TTC549 (cell line): ENCODE data around the gene HYAL3.
"Not testable (repeated sequence)": the region's sequence is repeated elsewhere in the genome, so short reads cannot be mapped to it uniquely, and the experiment has no call there.

Source experiments
- FAIRE-seq: peaks from 2 replicates; lab custom pipeline; 2012; peaks lifted over from hg19 to GRCh38; lab: Jason Lieb, UNC

HYAL3 gene

DNA sequence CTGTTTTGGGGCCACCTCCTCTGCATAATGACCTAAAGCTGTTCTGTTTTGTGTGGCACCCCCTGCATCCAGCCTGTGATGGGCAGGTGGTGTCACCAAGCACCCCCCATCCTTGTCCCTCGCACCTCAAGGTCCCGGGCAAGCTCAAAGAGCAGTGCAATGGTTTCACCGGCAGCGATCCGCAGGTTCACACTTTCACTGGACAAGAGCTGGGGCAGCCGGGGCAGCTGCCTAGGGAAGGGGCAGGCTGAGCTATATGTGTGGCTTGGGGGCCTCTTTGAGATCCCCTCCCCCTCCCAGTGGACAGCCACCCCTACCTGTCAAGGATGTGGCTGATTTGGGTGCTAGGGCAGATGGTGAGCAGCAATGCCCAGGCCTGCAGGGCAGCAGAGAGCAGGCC, 10.1 kb downstream of the HYAL3 start:
- FAIRE-seq: no peak

GRCh38 chr3:50288387-50289007, 10.7 kb downstream of the HYAL3 start:
- FAIRE-seq: no peak

- FAIRE-seq: no peak
Observed at GRCh38 chr3:50287262-50287661, 11.9 kb downstream of the HYAL3 start.

GRCh38 chr3:50286322-50287227, 12.6 kb downstream of the HYAL3 start:
- no peak for FAIRE-seq

DNA sequence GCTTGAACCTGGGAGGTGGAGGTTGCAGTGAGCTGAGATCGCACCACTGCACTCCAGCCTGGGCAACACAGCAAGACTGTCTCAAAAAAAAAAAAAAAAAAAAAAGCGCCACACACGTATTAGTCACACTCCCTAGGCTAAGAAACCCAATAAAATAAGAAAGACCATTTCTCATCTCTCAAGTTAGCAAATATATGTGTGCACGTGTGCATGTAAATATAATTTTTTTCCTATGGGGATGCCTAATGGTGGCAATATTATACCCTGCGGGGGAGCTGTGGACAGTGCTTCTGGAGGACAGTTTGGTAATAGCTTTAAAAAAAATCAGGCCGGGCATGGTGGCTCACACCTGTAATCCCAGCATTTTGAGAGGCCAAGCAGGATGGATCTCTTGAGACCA, 15.1 kb downstream of the HYAL3 start:
- not testable (repeated sequence) for FAIRE-seq

DNA sequence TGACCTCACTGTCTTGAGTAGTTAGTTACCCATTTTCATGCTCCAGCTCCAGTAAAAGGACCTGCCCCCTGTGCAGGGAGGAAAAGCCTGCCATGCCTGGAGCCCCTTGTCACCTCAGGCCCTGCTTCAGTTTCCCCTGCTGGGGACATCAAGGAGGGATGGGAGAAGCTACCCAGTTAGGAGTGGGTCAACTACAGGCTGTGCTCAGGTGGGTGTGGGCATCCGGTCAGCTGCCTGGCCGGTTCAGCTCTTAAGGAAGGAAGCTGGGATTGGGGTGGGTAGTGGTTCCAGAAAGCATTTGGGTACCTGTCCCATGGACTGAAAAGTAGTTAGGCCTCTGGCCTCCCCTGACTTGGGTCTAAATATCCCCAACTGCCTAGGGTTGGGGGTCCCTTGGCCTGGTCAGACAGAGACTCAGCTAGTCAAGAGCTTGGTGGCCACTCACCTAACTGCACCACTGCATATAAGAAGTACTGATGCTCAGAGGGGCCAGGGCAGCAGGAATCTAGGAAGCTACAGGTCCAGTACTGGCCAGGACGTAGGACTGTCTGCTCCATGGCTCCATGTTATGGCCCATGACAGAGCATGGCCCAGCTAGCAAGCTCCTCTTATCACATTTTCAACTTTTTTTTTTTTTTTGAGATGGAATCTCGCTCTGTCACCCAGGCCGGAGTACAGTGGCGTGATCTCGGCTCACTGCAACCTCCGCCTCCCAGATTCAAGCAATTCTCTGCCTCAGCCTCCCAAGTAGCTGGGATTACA, 19.8 kb downstream of the HYAL3 start:
- no peak for FAIRE-seq

DNA sequence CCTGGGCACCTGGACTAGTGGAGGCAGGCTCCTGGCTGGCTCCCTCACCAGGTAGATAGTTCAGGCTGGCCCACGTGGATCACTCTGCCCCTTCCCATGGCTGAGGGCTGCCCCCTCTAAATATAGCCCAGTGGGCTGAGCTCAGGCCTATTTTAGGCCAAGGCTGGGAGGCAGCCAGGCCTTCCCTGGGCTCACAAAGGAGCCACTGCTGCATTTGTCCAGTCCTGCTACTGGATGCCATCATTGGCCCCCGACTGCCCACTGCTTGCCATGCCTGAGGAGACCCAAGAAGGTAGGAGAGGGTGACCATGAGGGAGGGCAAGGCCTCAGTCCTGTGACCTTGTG, 20.4 kb downstream of the HYAL3 start, which contains the start of gene LSMEM2:
Gene LSMEM2 (plus strand): TSS at position 208 of the 345 bp plus-strand sequence. CDS start 27 bp downstream, at position 235.
- no peak for FAIRE-seq

DNA sequence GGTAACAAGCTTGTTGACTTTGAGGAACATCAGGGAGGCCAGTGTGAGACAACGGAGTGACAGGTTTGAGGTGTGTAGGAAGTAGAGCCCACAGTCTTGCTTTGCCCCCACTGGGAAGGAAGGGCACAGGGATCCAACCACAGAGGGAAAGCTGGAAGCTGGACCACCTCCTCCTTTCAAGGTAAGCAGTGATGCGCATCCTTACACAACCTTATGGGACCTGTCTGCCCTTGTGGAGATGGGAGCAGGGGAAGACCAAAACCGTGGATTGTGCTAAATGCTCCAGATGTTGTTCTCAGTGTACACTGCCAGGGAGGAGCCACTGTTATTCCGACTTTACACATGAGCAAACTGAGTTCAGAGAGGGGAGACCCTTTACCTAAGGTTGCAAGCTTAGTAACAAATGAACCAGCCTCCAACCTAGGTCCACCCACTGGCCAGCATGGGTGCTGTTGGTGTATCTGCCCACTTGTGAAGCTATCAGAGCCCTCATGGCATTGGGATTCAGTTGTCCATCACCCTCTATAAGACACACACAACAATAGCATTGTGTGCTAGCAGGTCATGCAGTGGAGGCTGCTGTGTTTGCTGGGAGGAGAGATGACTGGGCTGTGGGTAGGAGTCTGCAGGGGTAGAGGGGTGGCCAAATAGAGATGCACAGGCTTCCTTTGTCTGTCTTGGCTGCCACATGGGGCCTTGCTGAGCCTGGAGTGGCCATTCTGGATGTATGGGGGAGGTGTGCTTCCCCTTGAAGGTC, 20.9 kb downstream of the HYAL3 start:
- no peak for FAIRE-seq

GRCh38 chr3:50276762-50277101, 22.5 kb downstream of the HYAL3 start:
- no peak for FAIRE-seq

GRCh38 chr3:50275996-50276761, 23.0 kb downstream of the HYAL3 start:
- no peak for FAIRE-seq

DNA sequence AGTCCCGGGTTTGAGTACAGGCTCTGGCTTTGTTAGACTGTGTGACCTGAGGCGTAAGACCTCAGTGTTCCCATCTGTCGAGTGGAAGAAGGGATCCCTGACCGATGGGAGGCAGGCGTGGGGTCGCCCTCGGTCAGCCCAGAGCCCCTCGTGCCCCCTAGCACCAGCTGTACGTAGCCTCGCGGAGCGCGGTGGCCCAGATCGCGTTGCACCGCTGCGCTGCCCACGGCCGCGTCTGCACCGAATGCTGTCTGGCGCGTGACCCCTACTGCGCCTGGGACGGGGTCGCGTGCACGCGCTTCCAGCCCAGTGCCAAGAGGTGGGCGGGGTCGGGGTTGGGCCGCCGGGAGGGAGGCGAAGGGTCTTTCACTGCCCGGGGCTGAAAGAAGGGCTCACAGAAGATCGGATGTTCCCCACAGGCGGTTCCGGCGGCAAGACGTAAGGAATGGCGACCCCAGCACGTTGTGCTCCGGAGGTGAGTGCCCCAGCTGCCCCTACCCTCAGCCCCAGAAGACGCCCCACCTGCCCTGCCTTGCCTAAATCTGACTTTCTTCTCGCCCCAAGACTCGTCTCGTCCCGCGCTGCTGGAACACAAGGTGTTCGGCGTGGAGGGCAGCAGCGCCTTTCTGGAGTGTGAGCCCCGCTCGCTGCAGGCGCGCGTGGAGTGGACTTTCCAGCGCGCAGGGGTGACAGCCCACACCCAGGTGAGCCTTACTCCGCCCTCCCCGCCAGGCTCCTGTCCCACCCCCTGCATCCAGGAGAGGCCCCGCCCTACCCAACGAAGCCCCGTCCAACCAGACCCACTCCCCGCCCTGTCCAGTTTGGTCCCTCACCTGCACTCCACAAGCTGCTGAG, 23.8 kb downstream of the HYAL3 start:
- FAIRE-seq: no peak

GRCh38 chr3:50274371-50275104, 24.7 kb downstream of the HYAL3 start:
- FAIRE-seq: no peak

DNA sequence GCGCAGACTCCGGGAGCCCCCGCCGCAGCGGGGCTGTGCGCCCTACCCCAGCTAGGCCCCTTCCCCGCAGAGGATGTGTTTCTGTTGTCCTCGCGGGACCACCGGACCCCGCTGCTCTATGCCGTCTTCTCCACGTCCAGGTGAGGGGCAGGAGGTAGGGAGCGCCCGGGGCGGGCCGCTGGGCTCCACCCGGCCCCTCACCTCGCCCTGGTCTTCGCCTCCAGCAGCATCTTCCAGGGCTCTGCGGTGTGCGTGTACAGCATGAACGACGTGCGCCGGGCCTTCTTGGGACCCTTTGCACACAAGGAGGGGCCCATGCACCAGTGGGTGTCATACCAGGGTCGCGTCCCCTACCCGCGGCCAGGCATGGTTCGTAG, 25.5 kb downstream of the HYAL3 start:
- no peak for FAIRE-seq

DNA sequence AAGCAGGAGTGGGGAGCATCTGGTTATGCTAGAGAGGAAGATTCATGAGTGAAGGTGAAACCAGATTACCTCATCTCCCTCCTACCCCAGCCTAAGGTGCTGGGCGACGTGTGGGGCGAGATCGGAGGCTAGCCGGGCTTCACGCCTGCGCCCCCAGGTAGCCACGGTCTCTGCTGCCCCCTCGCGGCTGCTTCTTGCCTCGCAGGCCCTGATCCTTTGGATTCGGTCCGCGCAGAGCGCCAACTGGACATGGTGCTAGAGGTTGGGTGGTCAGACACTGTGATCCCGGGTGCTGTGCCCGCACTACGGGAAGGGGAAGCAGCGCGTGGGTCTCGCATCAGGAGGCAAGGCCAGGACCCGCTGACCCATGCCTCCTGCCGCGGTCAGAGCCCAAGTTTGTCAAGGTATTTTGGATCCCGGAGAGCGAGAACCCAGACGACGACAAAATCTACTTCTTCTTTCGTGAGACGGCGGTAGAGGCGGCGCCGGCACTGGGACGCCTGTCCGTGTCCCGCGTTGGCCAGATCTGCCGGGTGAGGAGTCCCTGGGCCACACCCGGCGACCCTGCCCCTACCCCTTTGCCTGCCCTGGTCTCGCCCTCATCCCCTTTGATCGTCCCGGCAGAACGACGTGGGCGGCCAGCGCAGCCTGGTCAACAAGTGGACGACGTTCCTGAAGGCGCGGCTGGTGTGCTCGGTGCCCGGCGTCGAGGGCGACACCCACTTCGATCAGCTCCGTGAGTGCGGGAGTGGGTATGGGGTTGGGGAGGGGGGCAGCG, 26.1 kb downstream of the HYAL3 start:
- no peak for FAIRE-seq

DNA sequence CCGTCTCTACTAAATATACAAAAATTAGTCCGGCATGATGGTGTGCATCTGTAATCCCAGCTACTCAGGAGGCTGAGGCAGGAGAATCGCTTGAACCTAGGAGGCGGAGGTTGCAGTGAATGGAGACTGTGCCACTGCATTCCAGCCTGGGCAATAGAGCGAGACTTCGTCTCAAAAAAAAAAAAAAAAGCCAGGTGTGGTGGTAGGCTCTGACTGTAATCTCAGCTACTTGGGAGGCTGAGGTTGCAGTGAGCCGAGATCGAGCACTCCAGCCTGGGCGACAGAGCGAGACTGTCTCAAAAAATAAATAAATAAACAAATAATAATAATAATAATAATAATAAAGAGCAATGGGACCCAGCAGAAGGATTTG, 26.7 kb downstream of the HYAL3 start:
- FAIRE-seq: not testable (repeated sequence)

DNA sequence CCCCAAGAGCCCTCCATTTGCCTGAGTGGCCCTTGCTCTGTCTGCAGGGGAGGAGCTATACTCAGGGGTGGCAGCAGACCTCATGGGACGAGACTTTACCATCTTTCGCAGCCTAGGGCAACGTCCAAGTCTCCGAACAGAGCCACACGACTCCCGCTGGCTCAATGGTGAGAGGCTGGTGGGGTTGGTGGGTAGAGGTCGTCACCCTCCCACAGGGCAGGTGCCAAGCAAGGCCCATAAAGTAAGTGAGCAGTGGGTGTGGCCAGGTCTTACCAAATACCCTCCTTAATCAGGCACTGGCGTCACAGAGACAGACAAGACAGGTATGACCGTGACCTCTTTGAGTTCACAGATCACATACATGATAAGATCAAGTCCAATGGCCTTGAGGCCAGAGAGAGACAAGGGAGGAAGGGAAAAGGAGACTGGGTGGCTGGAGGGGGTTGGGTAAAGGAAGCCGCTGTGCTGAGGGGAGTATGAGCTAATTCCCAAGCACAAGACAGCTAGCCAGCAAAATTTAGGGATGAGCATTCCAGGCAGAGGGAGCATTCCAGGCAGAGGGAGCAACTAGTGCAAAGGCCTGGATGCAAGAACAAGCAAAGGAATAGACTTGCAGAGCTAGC, 27.8 kb downstream of the HYAL3 start:
- no peak for FAIRE-seq

DNA sequence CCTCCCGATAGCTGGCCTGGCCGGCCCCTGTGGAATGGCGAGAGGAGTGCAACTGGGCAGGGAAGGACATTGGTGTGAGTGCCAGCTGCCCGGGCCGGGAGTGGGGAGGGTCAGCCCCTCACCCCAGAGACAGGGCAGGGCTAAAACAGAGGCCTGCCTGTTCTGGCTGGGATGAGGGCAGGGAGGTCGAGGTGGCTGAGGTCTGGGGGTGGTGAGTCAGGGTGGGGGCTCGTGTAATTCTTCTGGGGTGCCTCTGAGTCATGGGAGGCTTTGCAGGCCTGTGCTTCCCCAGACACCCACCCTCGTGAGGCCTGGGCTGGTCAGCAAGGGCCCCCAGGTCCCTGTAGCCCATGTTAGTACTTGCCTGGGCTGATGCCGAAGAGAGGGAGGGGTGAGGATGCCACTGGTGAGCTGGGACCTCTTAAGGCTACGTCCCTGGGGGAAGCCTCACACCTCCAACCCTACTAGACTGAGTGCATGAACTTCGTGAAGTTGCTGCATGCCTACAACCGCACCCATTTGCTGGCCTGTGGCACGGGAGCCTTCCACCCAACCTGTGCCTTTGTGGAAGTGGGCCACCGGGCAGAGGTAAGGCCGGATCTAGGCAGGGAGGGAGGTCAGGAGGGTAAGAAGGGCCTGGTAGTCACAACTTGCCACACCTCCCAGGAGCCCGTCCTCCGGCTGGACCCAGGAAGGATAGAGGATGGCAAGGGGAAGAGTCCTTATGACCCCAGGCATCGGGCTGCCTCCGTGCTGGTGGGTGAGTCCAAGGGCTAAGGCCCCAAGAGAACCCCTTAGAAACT, 28.6 kb downstream of the HYAL3 start:
- FAIRE-seq: no peak

- no peak for FAIRE-seq
Observed at GRCh38 chr3:50269977-50270413, 29.2 kb downstream of the HYAL3 start.
